ENCODE results near the gene SYT7. TPM values are rescaled to one million over a fixed set of nuclear protein-coding genes. Genes with fewer than 3 reads are reported as not detected.
A peak's percentile ranks its signal among the peaks of the same experiment; 100 is the strongest.

SYT7 gene
- polyA plus RNA-seq, 1 donor (not counting 4 experiments of a cell fraction or from before 2014, with no cell fraction given), result 2.6 TPM

DNA sequence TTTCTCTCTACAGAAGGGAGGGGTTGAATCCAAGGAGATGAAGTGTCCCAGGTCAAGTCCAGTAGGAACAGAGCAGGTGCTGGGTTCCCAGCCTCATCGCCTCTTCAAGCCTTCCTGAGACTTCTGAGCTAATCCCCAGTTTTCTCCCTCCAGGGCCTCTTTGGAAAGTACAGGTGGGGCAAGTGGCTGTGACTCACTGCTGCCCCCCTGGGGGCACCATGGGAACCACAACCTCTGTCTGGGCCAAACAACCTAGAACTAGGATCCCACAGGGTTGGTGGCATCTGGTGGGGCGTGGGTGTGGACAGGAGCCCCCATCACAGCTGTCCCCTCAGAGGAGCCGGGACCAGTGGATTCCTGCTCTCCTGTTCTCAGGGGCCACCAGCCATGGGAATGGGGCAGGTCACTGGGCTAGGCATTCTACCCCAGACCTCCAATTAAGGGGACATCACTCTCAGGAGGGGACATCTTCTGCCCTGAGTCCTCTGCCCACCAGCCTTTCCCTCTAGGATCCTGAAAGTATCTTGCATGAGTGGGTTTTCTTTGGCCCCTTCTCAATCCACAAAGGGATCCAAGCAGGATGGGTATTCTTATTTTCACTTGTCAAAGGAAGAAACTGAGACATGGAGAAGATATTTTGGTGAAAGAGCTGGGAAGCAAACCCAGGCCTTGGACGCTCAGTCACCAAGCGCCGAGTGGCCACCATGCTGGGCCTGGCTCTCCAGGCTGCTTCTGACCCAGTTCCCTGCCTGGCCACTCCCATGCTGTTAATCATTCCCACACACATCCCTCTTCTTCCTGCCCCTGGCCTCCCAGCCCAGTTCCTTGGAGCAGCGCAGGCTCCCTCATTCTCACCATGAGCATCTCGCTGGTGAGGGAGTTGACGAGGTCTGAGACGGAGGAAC, 48.5 kb downstream of the SYT7 start:
- no peak overlapping the region for H2AFZ ChIP-seq (ENCODE audit: control insufficient read depth, low read length)
- no peaks in the 10 kb centered on the region for H3K4me1 ChIP-seq (ENCODE audit: control insufficient read depth, extremely low read depth, insufficient read depth, low read length)
- no peak overlapping the region for H3K4me3 ChIP-seq (ENCODE audit: control insufficient read depth in 2 of 3, extremely low read depth in 1 of 3, insufficient read depth in 2 of 3, low read depth in 1 of 3, low read length in 3 of 3)
- H3K9me3 ChIP-seq (ENCODE audit: control insufficient read depth, low read depth, low read length), result no peaks in the 10 kb centered on the region
- H4K20me1 ChIP-seq (ENCODE audit: control insufficient read depth, extremely low read depth, insufficient read depth, low read length), result peaks cover 2% of the 10 kb centered on the region
- H3K4me2 ChIP-seq (ENCODE audit: control insufficient read depth, extremely low read depth, insufficient read depth, low read depth, low read length), result no peak overlapping the region
- H3K27ac ChIP-seq (ENCODE audit: control insufficient read depth, insufficient read depth, low read length), result no peak overlapping the region
- peaks cover 14% of the 10 kb centered on the region for H3K27me3 ChIP-seq (ENCODE audit: control insufficient read depth, extremely low read depth, insufficient read depth, low read length)
- no peaks in the 10 kb centered on the region for H3K9me1 ChIP-seq (ENCODE audit: control insufficient read depth, extremely low read depth, insufficient read depth, low read length)
- TF ChIP-seq EZH2 (IDR thresholded peaks at IDR 0.05; ENCODE audit: low read length), result no peak
- TF ChIP-seq, protein P1, sequence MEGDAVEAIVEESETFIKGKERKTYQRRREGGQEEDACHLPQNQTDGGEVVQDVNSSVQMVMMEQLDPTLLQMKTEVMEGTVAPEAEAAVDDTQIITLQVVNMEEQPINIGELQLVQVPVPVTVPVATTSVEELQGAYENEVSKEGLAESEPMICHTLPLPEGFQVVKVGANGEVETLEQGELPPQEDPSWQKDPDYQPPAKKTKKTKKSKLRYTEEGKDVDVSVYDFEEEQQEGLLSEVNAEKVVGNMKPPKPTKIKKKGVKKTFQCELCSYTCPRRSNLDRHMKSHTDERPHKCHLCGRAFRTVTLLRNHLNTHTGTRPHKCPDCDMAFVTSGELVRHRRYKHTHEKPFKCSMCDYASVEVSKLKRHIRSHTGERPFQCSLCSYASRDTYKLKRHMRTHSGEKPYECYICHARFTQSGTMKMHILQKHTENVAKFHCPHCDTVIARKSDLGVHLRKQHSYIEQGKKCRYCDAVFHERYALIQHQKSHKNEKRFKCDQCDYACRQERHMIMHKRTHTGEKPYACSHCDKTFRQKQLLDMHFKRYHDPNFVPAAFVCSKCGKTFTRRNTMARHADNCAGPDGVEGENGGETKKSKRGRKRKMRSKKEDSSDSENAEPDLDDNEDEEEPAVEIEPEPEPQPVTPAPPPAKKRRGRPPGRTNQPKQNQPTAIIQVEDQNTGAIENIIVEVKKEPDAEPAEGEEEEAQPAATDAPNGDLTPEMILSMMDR (optimal IDR thresholded peaks at IDR 0.05 in 1 of 3, IDR thresholded peaks at IDR 0.05 in 1 of 3, conservative IDR thresholded peaks at IDR 0.05 in 1 of 3; ENCODE audit: extremely low read depth in 1 of 3, insufficient read depth in 2 of 3, low read length in 3 of 3), result peak; percentile 77 to 94 (median 93)
- dilution Hi-C loops (cut with MboI; ENCODE audit: extremely low pct_ligation_motif_present, low sequenced_read_pairs), result no loop called here
- peak; percentile 51 for FAIRE-seq
- no peaks in the 10 kb centered on the region for H3K36me3 ChIP-seq (ENCODE audit: control insufficient read depth in 2 of 2, extremely low read depth in 1 of 2, insufficient read depth in 2 of 2, low read length in 2 of 2)
- no peak for DNase-seq (ENCODE audit: low read depth, low spot score)
- H3K9ac ChIP-seq (ENCODE audit: control insufficient read depth, extremely low read depth, insufficient read depth, low read length), result no peak overlapping the region
- no peaks in the 10 kb centered on the region for H3K79me2 ChIP-seq (ENCODE audit: control insufficient read depth, insufficient read depth, low read length)

DNA sequence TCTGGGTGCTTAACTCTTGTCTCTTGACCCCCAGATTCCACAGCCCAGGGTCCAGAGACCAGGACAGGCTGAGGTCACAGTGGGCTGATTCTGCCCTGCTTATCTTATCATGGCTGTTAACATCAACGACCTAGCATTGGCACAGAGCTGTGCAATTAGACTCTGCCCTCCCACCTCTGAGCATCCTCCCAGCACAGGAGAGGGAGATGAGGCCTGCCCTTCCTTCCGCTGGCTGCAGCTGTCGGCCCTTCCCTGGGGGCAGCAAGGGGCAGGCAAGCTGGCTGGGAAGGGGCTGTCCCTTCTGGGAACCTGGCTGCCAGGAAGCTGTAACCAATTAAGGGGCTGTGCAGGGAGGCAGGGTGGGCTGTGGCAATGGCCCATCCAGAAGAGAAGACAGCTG, 49.8 kb downstream of the SYT7 start:
- H3K4me3 ChIP-seq (ENCODE audit: control insufficient read depth in 2 of 3, extremely low read depth in 1 of 3, insufficient read depth in 2 of 3, low read depth in 1 of 3, low read length in 3 of 3), result no peak overlapping the region
- FAIRE-seq (no peak), DNase-seq (ENCODE audit: low read depth, low spot score) (no peak)
- H3K27me3 ChIP-seq (ENCODE audit: control insufficient read depth, extremely low read depth, insufficient read depth, low read length), result peaks cover 18% of the 10 kb centered on the region
- no peak overlapping the region for H3K9ac ChIP-seq (ENCODE audit: control insufficient read depth, extremely low read depth, insufficient read depth, low read length)
- H3K36me3 ChIP-seq (ENCODE audit: control insufficient read depth in 2 of 2, extremely low read depth in 1 of 2, insufficient read depth in 2 of 2, low read length in 2 of 2), result no peaks in the 10 kb centered on the region
- H3K27ac ChIP-seq (ENCODE audit: control insufficient read depth, insufficient read depth, low read length), result no peak overlapping the region
- dilution Hi-C loops (cut with MboI; ENCODE audit: extremely low pct_ligation_motif_present, low sequenced_read_pairs), result no loop called here
- no peaks in the 10 kb centered on the region for H3K79me2 ChIP-seq (ENCODE audit: control insufficient read depth, insufficient read depth, low read length)
- H4K20me1 ChIP-seq (ENCODE audit: control insufficient read depth, extremely low read depth, insufficient read depth, low read length), result peaks cover 4% of the 10 kb centered on the region
- H3K9me3 ChIP-seq (ENCODE audit: control insufficient read depth, low read depth, low read length), result no peaks in the 10 kb centered on the region
- H3K4me1 ChIP-seq (ENCODE audit: control insufficient read depth, extremely low read depth, insufficient read depth, low read length), result no peaks in the 10 kb centered on the region
- no peaks in the 10 kb centered on the region for H3K9me1 ChIP-seq (ENCODE audit: control insufficient read depth, extremely low read depth, insufficient read depth, low read length)
- H3K4me2 ChIP-seq (ENCODE audit: control insufficient read depth, extremely low read depth, insufficient read depth, low read depth, low read length), result no peak overlapping the region
- H2AFZ ChIP-seq (ENCODE audit: control insufficient read depth, low read length), result no peak overlapping the region
- TF ChIP-seq EZH2 (IDR thresholded peaks at IDR 0.05; ENCODE audit: low read length), result no peak
- TF ChIP-seq, protein P1 (optimal IDR thresholded peaks at IDR 0.05 in 1 of 3, IDR thresholded peaks at IDR 0.05 in 1 of 3, conservative IDR thresholded peaks at IDR 0.05 in 1 of 3; ENCODE audit: extremely low read depth in 1 of 3, insufficient read depth in 2 of 3, low read length in 3 of 3), result no peak
